Stimulated activated memory B cell treated with anti-CD40 and anti-IgM and Interleukin-4, amounts not matched to agents 10 μg/mL and 1 μg/mL and 100 μg/mL, for 72 hours (primary cell): ENCODE measurements around the gene TOM1L1.

Experiments
- ATAC-seq: fragments of 150-1000 bp; cut with Tn5 transposase; 2 replicates; pipeline ENCODE4 v1.10.0; 2021
- H3K27ac Mint-ChIP-seq: one replicate; pipeline ENCODE4 v1.8.0; 2022; ENCODE audit warnings: mild to moderate bottlenecking, mixed read lengths
- H3K27me3 Mint-ChIP-seq: one replicate; pipeline ENCODE4 v1.8.0; 2022; ENCODE audit warnings: mixed read lengths
- H3K36me3 Mint-ChIP-seq: one replicate; pipeline ENCODE4 v1.8.0; 2022; ENCODE audit warnings: mixed read lengths
- H3K4me1 Mint-ChIP-seq: one replicate; pipeline ENCODE4 v1.8.0; 2022; ENCODE audit warnings: mixed read lengths
- H3K4me3 Mint-ChIP-seq: one replicate; pipeline ENCODE4 v1.8.0; 2022; ENCODE audit warnings: mild to moderate bottlenecking, moderate library complexity, mixed read lengths
- H3K9me3 Mint-ChIP-seq: one replicate; pipeline ENCODE4 v1.8.0; 2022; ENCODE audit warnings: mixed read lengths

TOM1L1 gene

GRCh38 chr17:54951286-54951685 lies 50.6 kb downstream of the TOM1L1 start:
- Mint-ChIP-seq H3K27me3 (peaks cover 9% of the 10 kb centered on the region), H3K36me3 (peaks cover 26% of the 10 kb centered on the region), H3K4me3 (no peak overlapping the region), H3K9me3 (peaks cover 3% of the 10 kb centered on the region), H3K4me1 (peaks cover 5% of the 10 kb centered on the region), H3K27ac (no peak overlapping the region)
- no peak for ATAC-seq

GRCh38 chr17:54956791-54957190 lies 56.1 kb downstream of the TOM1L1 start:
- ATAC-seq = no peak
- Mint-ChIP-seq H3K27me3 (no peaks in the 10 kb centered on the region), H3K4me3 (no peak overlapping the region), H3K27ac (no peak overlapping the region), H3K4me1 (no peaks in the 10 kb centered on the region), H3K9me3 (no peaks in the 10 kb centered on the region), H3K36me3 (peaks cover 47% of the 10 kb centered on the region)

- Mint-ChIP-seq H3K36me3 (peaks cover 8% of the 10 kb centered on the region), H3K4me1 (peaks cover 6% of the 10 kb centered on the region), H3K27ac (no peak overlapping the region), H3K9me3 (no peaks in the 10 kb centered on the region), H3K27me3 (no peaks in the 10 kb centered on the region), H3K4me3 (no peak overlapping the region)
- peak; percentile 42 for ATAC-seq
Observed at GRCh38 chr17:54967621-54968261, 67.1 kb downstream of the TOM1L1 start.

- Mint-ChIP-seq H3K4me1 (peaks cover 6% of the 10 kb centered on the region), H3K27ac (no peak within 1 kb of the TSS), H3K9me3 (no peaks in the 10 kb centered on the region), H3K27me3 (no peaks in the 10 kb centered on the region), H3K36me3 (peaks cover 2% of the 10 kb centered on the region), H3K4me3 (no peak within 1 kb of the TSS)
- ATAC-seq = peak; percentile 99
Observed at GRCh38 chr17:54968262-54968987, 67.8 kb downstream of the TOM1L1 start, which contains the start of the genes COX11 and STXBP4. TSS of gene COX11 (minus strand) at chr17:54968654. CDS start at chr17:54968646, 8 bp downstream. TSS of gene STXBP4 (plus strand) at chr17:54968765. CDS start at chr17:54986220, 17,455 bp downstream.

- Mint-ChIP-seq H3K4me3 (no peak overlapping the region), H3K27ac (no peak overlapping the region), H3K36me3 (no peaks in the 10 kb centered on the region), H3K9me3 (no peaks in the 10 kb centered on the region), H3K4me1 (peaks cover 6% of the 10 kb centered on the region), H3K27me3 (no peaks in the 10 kb centered on the region)
- peak; percentile 74 for ATAC-seq
Observed at GRCh38 chr17:54968988-54969332, 68.3 kb downstream of the TOM1L1 start.

- no peaks in the 10 kb centered on the region for H3K36me3 Mint-ChIP-seq
- no peak overlapping the region for H3K27ac Mint-ChIP-seq
- peaks cover 6% of the 10 kb centered on the region for H3K4me1 Mint-ChIP-seq
- H3K9me3 Mint-ChIP-seq = no peaks in the 10 kb centered on the region
- H3K4me3 Mint-ChIP-seq = no peak overlapping the region
- ATAC-seq = no peak
- no peaks in the 10 kb centered on the region for H3K27me3 Mint-ChIP-seq
Observed at GRCh38 chr17:54969658-54970572, 69.3 kb downstream of the TOM1L1 start.

- no peaks in the 10 kb centered on the region for H3K9me3 Mint-ChIP-seq
- H3K27ac Mint-ChIP-seq = no peak overlapping the region
- no peak for ATAC-seq
- H3K36me3 Mint-ChIP-seq = no peaks in the 10 kb centered on the region
- no peaks in the 10 kb centered on the region for H3K27me3 Mint-ChIP-seq
- H3K4me1 Mint-ChIP-seq = peaks cover 6% of the 10 kb centered on the region
- no peak overlapping the region for H3K4me3 Mint-ChIP-seq
Observed at GRCh38 chr17:54971147-54971546, 70.5 kb downstream of the TOM1L1 start.

GRCh38 chr17:54971901-54972300 lies 71.2 kb downstream of the TOM1L1 start:
- H3K4me1 Mint-ChIP-seq = peaks cover 1% of the 10 kb centered on the region
- H3K27me3 Mint-ChIP-seq = no peaks in the 10 kb centered on the region
- no peaks in the 10 kb centered on the region for H3K36me3 Mint-ChIP-seq
- no peak overlapping the region for H3K4me3 Mint-ChIP-seq
- no peak for ATAC-seq
- H3K27ac Mint-ChIP-seq = no peak overlapping the region
- H3K9me3 Mint-ChIP-seq = no peaks in the 10 kb centered on the region

GRCh38 chr17:54972406-54973138 lies 71.9 kb downstream of the TOM1L1 start:
- no peak for ATAC-seq
- Mint-ChIP-seq H3K36me3 (no peaks in the 10 kb centered on the region), H3K9me3 (no peaks in the 10 kb centered on the region), H3K27me3 (no peaks in the 10 kb centered on the region), H3K27ac (no peak overlapping the region), H3K4me3 (no peak overlapping the region), H3K4me1 (no peaks in the 10 kb centered on the region)

GRCh38 chr17:54974759-54975158 lies 74.1 kb downstream of the TOM1L1 start:
- H3K9me3 Mint-ChIP-seq = no peaks in the 10 kb centered on the region

GRCh38 chr17:54976316-54976715 lies 75.7 kb downstream of the TOM1L1 start:
- ATAC-seq = no peak
- H3K4me3 Mint-ChIP-seq = no peak overlapping the region
- H3K27me3 Mint-ChIP-seq = no peaks in the 10 kb centered on the region
- peaks cover 8% of the 10 kb centered on the region for H3K36me3 Mint-ChIP-seq
- H3K9me3 Mint-ChIP-seq = no peaks in the 10 kb centered on the region
- no peak overlapping the region for H3K27ac Mint-ChIP-seq
- H3K4me1 Mint-ChIP-seq = no peaks in the 10 kb centered on the region

More at GRCh38 chr17:54974759-54975158, 74.1 kb downstream of the TOM1L1 start:
- no peaks in the 10 kb centered on the region for H3K27me3 Mint-ChIP-seq
- peaks cover 8% of the 10 kb centered on the region for H3K36me3 Mint-ChIP-seq
- H3K4me1 Mint-ChIP-seq = no peaks in the 10 kb centered on the region
- ATAC-seq = no peak
- no peak overlapping the region for H3K4me3 Mint-ChIP-seq
- no peak overlapping the region for H3K27ac Mint-ChIP-seq

- no peaks in the 10 kb centered on the region for H3K27me3 Mint-ChIP-seq
- no peak for ATAC-seq
- H3K4me3 Mint-ChIP-seq = no peak overlapping the region
- H3K4me1 Mint-ChIP-seq = no peaks in the 10 kb centered on the region
- H3K27ac Mint-ChIP-seq = no peak overlapping the region
- H3K36me3 Mint-ChIP-seq = peaks cover 8% of the 10 kb centered on the region
- no peaks in the 10 kb centered on the region for H3K9me3 Mint-ChIP-seq
Observed at GRCh38 chr17:54977744-54978143, 77.1 kb downstream of the TOM1L1 start.

- Mint-ChIP-seq H3K4me3 (no peak overlapping the region), H3K9me3 (no peaks in the 10 kb centered on the region), H3K27ac (no peak overlapping the region), H3K27me3 (no peaks in the 10 kb centered on the region), H3K4me1 (no peaks in the 10 kb centered on the region), H3K36me3 (peaks cover 8% of the 10 kb centered on the region)
- no peak for ATAC-seq
Observed at GRCh38 chr17:54979657-54980056, 79.0 kb downstream of the TOM1L1 start.

GRCh38 chr17:54980375-54980774 lies 79.7 kb downstream of the TOM1L1 start:
- Mint-ChIP-seq H3K27me3 (no peaks in the 10 kb centered on the region), H3K4me3 (no peak overlapping the region), H3K4me1 (no peaks in the 10 kb centered on the region), H3K27ac (no peak overlapping the region), H3K9me3 (no peaks in the 10 kb centered on the region), H3K36me3 (peaks cover 8% of the 10 kb centered on the region)
- no peak for ATAC-seq

- no peak overlapping the region for H3K4me3 Mint-ChIP-seq
- H3K36me3 Mint-ChIP-seq = peaks cover 8% of the 10 kb centered on the region
- no peaks in the 10 kb centered on the region for H3K4me1 Mint-ChIP-seq
- no peak overlapping the region for H3K27ac Mint-ChIP-seq
- no peaks in the 10 kb centered on the region for H3K9me3 Mint-ChIP-seq
- ATAC-seq = no peak
- no peaks in the 10 kb centered on the region for H3K27me3 Mint-ChIP-seq
Observed at GRCh38 chr17:54982399-54982798, 81.7 kb downstream of the TOM1L1 start.
